ENCODE results near the gene HSD11B1L.

- TF ChIP-seq CTCF (IDR thresholded peaks at IDR 0.05) (no peak), POLR2A (IDR thresholded peaks at IDR 0.05) (no peak)
Observed at GRCh38 chr19:5679289-5680083, 1.3 kb upstream of the HSD11B1L start.

All from adrenal gland (tissue), 5 donors.